H4 (cell line): Measurements from ENCODE around the gene USP21. TPM values are rescaled to one million over a fixed set of nuclear protein-coding genes. Genes with fewer than 3 reads are reported as not detected.

ENCODE experiments used
- DNase-seq: peaks from one replicate; pipeline ENCODE4 v3.0.0-alpha.2; 2015; ENCODE audit warnings: low spot score
- total RNA-seq: library from RNA; depleted of rRNA; stranded (reverse); fragments of >200 nt; shearing (Covaris generic); gene quantifications from 2 replicates; pipeline ENCODE4 v1.2.3, GENCODE V29; 2014

USP21 gene
- total RNA-seq, 1 experiment from 2014 or later, result 5.8 TPM

- DNase-seq, result no peak
Measured at GRCh38 chr1:161193561-161194235, 34.4 kb downstream of the USP21 start.

GRCh38 chr1:161195171-161195570 is 35.9 kb downstream of the USP21 start:
- DNase-seq, result no peak

- DNase-seq, result no peak
Measured at GRCh38 chr1:161196111-161196510, 36.8 kb downstream of the USP21 start.

- no peak for DNase-seq
Measured at GRCh38 chr1:161196521-161197451, 37.5 kb downstream of the USP21 start.

- no peak for DNase-seq
Measured at GRCh38 chr1:161197560-161198193, 38.4 kb downstream of the USP21 start.

- DNase-seq, result no peak
Measured at GRCh38 chr1:161198194-161198896, 39.0 kb downstream of the USP21 start.

GRCh38 chr1:161198897-161199431 is 39.7 kb downstream of the USP21 start, which contains the start of gene ADAMTS4:
Gene ADAMTS4, minus strand, starts transcription at chr1:161199054. Its CDS starts 427 bp downstream, at chr1:161198627.
- DNase-seq, result no peak

- DNase-seq, result no peak
Measured at GRCh38 chr1:161199506-161200139, 40.3 kb downstream of the USP21 start.

GRCh38 chr1:161200421-161200991 is 41.2 kb downstream of the USP21 start:
- no peak for DNase-seq

- DNase-seq, result no peak
Measured at GRCh38 chr1:161200992-161201835, 41.9 kb downstream of the USP21 start.

- peak; percentile 98 for DNase-seq
Measured at GRCh38 chr1:161201836-161202712, 42.8 kb downstream of the USP21 start, which contains the start of gene NDUFS2. Gene NDUFS2, plus strand, starts transcription at chr1:161202367. Its CDS starts 19 bp downstream, at chr1:161202386.

- no peak for DNase-seq
Measured at GRCh38 chr1:161206411-161207140, 47.3 kb downstream of the USP21 start.

GRCh38 chr1:161207173-161207572 is 47.9 kb downstream of the USP21 start:
- DNase-seq, result no peak

GRCh38 chr1:161209790-161210409 is 50.6 kb downstream of the USP21 start:
- DNase-seq, result peak; percentile 63

- no peak for DNase-seq
Measured at GRCh38 chr1:161214369-161214768, 55.1 kb downstream of the USP21 start.

GRCh38 chr1:161215076-161215475 is 55.8 kb downstream of the USP21 start, which contains the start of gene FCER1G:
Gene FCER1G, plus strand, starts transcription at chr1:161215295. Its CDS starts 27 bp downstream, at chr1:161215322.
- DNase-seq, result no peak
